ENCODE results near the gene ZDBF2.

- TF ChIP-seq CTCF (IDR thresholded peaks at IDR 0.05) (no peak), POLR2A (IDR thresholded peaks at IDR 0.05) (no peak)
These were observed 32.7 kb upstream of the ZDBF2 start for GRCh38 chr2:206241736-206242135.

All from body of pancreas (tissue), 4 donors.